H1 (cell line): ENCODE measurements around the gene MUC4. TPM values are rescaled to one million over a fixed set of nuclear protein-coding genes. Genes with fewer than 3 reads are reported as not detected.

Experiments
- BCL11A ChIP-seq, 2 experiments: IDR thresholded peaks; one replicate each; pipeline ENCODE4 v1.6.1; 2011; ENCODE audit warnings: low read depth in 2 of 2, low read length in 2 of 2, mild to moderate bottlenecking in 2 of 2
- polyA plus RNA-seq, 7 experiments: library from polyadenylated mRNA; depleted of rRNA in 3 of 7; stranded (reverse) in 5 of 7; unstranded in 2 of 7; fragments of >200 nt in 5 of 7; fragments of 200-250 nt in 2 of 7; gene quantifications; 1 replicate in 5 of 7; 2 replicates in 1 of 7; 4 replicates in 1 of 7; pipeline versions ENCODE4 v1.2.1 to v1.2.3, GENCODE V29; 2011 to 2013; ENCODE audit warnings: missing spikeins in 2 of 7, mixed read lengths in 2 of 7
- total RNA-seq: library from RNA; stranded (reverse); fragmentation: NEBNext Ultra II Directional; extraction: Animal tissue kit (Norgen Biotek cat#: 25700); gene quantifications from 2 replicates; pipeline ENCODE4 v1.2.1, GENCODE V29; 2021

MUC4 gene
- total and polyA plus RNA-seq, 2 of the 8 experiments (the other 6 are each of a cell fraction or from before 2014, with no cell fraction given) = 0.89 to 2.0 TPM

GRCh38 chr3:195717852-195718476 is 93.8 kb downstream of the MUC4 start (continued):
- no peak for TF ChIP-seq BCL11A (IDR thresholded peaks at IDR 0.05; ENCODE audit: low read depth in 2 of 2, low read length in 2 of 2)
